GM11168 (cell line): ENCODE data around the gene TSEN34.
"Not testable (repeated sequence)": the region's sequence is repeated elsewhere in the genome, so short reads cannot be mapped to it uniquely, and the experiment has no call there.

ENCODE experiments used
- in situ Hi-C: fragments of 300-500 bp; cut with MboI; formaldehyde crosslinking; loops from one replicate; pipeline ENCODE4 v1.12.0; 2022; ENCODE audit warnings: low sequenced_read_pairs; ENCODE audit not compliant: unreplicated experiment

The TSEN34 gene

DNA sequence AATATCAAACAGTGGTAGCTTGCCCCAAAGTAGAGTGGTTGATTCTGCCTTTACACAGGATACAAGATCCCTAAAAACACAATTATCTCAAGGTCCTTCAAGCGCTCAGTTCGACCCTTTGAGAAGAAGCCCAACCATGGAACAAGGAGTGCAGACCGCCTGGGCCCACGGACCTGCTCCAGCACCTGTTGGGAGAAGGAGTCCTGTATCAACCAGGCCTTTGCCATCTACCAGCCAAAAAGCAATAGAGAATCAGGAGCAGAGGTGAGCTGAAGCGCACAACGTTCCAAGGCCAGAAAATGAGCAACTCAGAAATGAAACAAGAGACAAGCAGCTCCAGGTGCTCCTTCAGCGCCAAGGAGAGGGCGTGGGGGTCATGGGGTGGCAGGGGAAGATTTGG, 38.0 kb downstream of the TSEN34 start:
- in situ Hi-C loops = no loop called here

DNA sequence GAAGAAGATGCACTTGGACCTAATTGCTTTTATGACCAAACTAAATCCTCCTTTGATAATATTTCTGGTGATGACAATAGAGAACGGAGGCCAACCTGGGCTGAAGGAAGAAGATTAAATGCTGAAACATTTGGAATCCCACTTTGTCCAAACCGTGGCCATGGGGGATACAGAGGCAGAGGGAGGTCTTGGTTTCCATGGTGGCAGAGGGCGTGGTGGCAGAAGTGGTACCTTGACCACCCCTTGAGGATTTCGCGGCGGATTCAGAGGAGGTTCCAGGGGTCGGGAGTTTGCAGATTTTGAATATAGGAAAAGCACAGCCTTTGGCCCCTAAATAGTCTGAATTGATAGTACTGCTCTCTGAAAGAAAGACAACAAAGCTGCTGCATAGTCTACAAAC, 38.9 kb downstream of the TSEN34 start:
- in situ Hi-C loops = loop anchor here (5.0 kb wide), 1 partner anchor 53 kb away; no protein-coding TSS in a partner anchor

DNA sequence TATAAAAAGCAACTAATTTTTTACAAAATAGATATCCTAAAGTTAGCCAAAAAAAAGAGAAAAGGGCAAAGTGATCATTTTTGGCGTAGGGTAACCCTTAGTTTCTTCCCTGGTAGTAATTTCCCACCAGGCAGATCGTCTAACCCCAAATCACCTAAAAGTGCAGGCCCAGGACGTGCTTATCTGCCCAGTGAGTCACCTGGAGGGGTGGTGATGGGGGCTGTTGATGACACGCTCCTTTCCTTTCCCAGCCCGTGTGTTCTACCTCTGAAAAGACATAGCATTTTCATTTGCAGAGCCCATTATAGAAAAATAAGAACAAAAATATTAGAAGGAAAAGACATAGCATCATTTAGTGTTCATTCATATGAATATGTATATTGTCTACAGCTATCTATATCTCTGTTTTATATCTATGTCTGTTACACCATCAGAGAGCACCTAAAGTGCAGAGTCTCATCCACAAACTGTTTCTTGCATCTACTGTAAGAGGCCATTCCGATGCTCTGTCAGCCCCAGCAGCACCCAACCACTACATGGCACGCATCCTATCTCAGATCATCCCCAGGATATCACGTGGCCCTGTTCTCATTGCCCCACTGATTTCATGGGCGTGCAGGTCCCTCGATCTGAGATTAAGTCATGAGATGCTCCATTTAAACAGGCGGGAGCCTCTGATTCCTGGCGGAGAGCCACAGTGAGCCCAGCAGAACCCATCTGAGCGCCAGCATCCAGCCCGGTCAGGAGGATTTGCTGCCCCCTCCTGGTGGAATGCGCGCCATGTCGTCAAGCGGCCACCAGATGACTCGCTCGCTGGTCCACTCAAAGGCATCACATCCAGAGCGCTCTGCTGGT, 40.2 kb downstream of the TSEN34 start:
- in situ Hi-C loops = loop anchor here (5.0 kb wide), 1 partner anchor 54 kb away; no protein-coding TSS in a partner anchor

DNA sequence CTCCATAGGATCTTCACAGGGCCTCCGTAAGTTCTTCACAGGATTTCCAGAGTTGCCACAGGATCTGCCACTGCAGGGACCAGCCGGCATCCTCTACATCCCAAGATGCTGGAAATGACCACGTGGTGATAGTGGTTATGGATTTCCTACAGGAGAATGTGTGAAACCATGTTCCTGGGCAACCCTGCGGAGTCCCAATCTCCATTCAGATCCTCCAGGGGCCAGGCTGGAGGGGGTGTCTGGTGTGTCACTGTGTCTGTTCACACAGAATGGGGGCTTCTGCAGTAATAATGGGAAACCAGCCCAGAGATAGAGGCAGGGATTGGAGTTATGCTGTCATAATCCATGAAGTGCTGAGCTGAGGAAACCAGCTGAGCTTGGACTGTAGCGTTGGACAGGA, 42.8 kb downstream of the TSEN34 start:
- in situ Hi-C loops = loop anchor here (5.0 kb wide), 1 partner anchor 57 kb away; no protein-coding TSS in a partner anchor

DNA sequence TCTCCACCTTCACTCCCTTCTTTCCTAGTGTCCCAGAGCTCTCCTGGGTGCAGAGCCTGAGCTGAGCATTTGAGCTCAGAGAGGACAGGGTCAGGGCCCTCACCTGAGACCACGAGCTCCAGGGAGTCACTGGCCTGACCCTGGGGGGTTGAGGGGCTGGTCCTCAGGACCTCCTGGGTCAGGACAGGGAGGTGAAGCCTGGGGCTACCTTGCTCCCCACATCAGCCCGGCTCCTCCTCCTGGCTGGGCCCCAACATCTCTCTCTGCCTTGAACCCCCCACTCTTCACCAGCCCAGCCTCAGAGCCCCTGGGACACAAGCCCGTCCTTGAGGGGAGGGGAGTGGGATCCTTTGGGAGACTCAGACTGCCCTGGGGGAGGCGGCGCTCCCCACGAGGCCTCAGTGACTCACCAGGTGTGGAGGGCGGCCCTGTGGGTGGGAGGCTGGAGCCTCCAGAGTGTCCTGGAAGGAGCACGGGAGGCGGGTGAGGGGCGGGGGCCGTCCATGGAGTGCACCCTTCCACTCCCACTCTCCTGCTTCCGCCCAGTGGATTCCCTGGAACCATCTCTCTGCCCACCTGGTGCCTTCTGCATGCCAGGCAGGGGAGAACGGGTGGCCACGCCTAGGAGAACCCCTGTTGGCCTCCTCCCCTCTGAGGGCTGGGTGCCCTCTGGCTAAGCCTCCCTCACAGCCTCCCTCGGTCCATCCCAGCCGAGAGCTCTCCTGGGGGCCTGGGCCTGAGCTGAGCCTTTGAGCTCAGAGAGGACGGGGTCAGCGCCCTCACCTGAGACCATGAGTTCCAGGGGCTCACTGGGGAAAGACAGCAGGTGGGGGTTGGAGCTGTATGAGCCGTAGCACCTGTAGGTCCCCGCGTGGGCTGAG, 48.6 kb downstream of the TSEN34 start:
- in situ Hi-C loops = not testable (repeated sequence)

DNA sequence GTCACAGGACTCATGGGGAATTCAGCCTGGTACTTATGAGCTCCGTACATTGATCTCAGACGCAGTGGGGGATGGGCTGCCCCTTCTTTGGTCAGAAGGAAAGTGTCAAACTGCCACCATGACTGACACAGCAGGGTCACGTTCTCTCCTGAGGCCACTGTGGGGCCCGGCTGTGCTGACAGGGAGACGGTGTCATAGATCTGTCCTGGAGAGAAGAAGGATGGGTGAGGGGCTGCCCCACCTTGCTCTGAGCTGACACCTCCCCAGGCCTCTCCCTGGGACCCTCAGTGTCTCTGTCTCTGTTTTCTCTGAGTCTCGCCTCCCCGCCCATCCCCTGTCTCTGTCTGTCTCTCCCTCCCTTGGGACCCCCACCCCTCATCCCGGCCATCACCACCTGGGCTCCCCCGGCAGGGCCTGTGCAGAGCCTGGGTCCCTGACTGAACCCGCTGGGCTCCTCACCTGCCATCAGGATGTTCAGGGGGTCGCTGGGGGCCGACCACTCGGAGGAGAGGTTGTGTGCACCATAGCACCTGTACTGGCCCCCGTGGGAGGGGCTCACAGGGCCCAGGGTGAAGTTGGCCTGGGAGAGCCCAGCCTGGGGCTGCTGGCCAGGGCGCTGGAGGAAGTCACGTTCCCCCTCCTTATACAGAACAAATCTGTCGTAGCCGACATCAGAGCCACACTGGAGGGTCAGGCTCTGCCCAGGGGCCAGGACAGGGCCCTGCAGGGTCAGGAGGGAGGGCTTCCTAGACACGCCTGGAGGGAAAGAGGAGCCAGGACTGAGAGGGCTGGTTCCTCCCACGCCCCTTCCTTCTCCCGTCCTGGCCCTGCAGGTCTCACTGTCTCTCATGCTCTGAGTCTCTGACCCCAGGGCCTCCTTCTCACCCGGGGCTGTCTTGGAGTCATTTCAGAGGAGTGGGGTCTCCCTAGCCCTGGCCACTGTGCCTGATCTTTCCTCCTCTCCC, 49.5 kb downstream of the TSEN34 start:
- in situ Hi-C loops = not testable (repeated sequence)

DNA sequence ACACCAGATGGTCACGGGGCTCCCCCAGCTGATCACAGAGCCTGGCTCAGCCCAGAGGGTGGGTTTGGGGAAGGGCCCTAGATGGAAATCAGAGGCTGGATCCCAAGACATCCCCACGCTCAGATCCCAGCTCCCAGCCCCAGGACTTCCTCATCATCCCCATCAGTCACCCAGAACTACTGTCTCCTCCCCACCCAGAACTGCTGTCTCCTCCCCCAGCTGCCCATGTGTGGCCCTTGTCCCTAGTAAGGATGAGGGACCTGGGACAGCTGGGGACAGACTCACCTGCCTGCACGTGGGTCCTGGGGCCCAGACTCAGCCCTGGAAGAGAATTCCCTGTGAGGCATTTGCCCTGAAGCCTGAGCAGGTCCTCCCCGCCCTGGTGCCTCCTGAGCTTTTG, 51.1 kb downstream of the TSEN34 start:
- in situ Hi-C loops = not testable (repeated sequence)

DNA sequence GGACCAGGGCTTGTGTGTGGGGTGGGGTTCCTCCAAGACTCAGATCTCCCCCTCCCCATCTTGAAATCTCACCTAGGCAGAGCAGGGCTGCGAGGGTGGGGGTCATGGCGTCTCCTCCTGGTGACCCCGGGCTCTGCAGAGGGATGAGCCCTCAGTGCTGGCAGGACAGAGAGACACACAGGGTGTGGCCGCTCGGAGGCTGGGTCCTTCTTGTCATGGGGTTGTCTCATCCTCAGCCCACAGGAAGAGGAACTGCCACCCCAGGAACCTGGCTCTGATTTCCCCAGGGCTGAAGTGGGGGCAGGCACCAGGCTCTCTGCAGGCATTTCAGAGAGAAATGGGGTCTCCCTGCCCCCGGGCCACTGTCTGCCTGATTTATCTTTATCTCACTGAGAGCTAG, 51.5 kb downstream of the TSEN34 start, which contains the start of gene LILRA6:
LILRA6 (minus strand) TSS at position 145 of the 400 bp plus-strand sequence.
- in situ Hi-C loops = not testable (repeated sequence)

DNA sequence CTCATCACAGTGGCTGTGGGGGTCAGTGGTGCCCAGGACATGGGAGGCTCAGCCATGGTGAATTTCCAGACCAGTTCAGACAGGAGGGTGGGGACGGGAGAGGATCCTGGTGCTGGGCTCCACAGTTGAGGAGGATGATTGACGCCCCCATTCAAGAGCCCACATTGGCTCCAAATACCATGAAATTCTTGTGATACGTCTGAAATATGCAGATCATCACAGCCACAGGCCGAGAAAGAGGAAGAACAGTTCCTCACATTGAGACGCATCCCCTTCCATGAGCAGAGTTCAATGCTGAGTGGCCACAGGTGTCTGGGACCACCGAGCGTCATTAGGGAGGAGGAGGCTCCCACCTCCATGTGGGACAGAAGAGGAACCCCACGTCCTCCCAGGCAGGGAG, 52.7 kb downstream of the TSEN34 start:
- in situ Hi-C loops = not testable (repeated sequence)
